ENCODE results near the gene PHLDA1.
"Not testable (repeated sequence)": the region's sequence is repeated elsewhere in the genome, so short reads cannot be mapped to it uniquely, and the experiment has no call there.

Gene PHLDA1

DNA sequence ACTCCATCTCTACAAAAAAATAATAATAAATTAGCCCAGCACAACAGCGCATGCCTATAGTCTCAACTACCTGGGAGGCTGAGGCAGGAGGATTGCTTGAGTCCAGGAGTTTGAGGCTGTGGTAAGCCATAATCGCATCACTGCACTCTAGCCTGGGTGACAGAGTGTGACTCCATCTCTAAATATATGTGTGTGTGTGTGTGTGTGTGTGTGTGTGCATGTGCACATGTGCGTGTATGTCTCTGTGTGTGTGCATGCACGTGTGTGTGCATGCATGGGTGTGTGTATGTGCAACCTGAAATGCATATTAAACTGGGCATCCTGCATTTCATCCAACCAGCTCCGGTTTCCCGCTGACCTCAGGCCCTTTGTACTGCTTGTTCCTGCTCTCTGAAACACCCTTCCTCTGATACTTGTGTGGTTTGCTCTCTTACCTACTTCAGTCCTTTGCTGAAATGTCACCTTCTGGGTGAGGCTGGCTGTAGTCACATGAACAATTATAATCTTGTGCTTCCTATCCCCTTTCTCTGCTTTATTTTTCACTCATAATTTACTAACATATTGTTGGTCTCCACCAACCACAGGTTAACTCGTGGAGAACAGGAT is 46.9 kb downstream of the PHLDA1 start:
- DNase-seq: no peak

DNA sequence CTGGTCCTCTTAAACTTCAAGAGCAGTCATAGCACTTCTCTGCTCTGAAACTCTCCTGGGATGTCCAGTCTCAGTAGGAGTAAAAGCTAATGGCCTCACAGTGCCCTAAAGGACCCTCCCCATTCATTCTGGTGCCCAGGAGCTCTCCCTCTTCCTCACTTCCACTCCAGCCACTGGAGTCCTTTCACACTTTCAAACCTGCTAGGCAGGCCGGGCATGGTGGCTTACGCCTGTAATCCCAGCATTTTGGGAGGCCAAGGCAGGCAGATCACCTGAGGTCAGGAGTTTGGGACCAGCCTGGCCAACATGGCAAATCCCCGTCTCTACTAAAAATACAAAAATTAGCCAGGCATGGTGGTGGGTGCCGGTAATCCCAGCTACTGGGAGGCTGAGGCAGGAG is 47.7 kb downstream of the PHLDA1 start:
- not testable (repeated sequence) for DNase-seq

DNA sequence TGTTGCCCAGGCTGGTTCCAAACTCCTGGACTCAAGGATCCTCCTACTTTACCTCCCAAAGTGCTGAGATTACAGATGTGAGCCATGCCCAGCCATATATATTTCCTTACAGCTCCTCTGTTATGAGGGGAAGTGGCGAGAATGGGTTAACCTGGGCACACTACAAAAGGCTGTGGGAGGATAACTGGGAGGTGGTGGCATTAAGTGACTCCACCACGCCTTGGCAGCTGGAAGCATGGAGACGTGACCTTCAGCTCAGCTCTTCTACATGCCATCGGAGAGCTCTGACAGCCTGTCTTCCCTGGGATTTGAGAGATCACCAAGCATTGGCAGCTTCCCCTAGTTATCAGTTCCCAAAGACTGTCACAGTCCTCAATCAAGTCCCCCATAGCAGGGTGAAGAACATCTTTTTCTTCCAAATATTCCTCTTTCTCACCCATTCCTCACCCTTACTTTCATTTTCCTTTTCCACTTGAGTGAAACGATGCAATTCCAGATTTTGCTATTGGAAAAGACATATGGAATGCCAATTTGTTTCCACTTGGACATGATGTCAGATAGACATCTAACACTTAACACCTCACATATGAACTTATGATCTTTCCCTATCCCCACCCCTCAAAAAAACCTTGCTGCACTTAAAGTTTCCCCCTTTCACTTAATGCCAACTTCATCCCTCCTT is 48.5 kb downstream of the PHLDA1 start:
- DNase-seq: no peak

DNA sequence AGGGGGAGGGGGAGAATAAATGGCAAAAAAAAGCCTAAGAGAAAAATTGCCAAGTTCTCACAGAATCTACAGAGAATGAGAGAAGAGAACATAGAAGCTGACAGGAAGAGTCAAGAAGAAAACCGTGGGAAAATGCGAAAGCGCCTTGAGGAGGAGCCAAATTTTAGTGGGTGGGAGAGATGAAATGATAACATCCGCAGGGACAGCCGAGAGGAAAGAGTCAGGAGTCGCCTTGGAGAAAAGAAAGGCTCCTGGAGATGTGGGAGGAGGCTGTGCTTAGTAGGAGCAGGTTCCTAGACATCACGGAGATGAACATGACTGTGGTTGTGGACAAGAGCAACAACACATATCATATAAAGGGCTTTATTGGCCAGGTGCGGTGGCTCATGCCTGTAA is 49.4 kb downstream of the PHLDA1 start:
- no peak for DNase-seq

DNA sequence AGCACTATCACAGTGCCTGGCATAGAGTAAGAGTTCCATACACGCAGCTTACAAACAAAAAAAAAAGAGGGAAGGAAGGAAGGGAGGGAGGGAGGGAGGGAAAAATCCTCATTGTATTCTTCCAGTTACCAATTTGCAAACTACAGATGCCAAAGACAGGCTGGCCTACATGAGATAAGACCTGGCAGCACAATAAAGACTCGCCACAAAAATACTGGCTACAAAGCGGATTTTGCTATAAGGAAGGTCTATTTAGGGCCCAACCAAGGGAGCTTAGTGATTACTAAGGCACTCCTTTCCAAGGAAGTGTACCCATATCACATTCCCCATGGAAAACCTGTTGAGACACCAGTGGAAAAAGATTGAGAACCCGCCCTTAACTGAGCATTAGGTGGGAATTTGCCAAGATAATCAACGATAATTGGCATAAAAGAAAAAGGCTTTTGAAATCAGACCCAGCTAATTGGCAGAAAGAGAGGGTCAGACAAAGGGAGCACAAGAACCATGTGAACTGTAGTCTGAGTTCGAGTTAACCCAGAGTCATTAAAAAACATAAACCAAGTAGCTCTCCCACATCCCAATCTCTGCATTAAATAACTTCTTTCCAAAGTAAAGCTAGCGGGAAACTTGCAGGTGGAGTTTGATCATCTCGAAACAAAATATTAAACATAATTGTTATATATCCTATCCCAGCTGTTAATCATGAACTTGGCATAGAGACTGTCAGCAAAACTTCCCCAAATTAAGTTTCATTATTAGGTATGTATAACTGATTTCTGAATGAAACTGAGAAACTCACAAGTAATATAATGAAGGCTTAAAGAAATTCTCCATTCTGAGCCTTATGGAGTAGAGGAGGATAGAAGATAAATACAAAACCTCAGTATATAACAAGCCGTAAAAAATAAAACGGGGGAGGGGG is 50.1 kb downstream of the PHLDA1 start:
- DNase-seq: no peak

DNA sequence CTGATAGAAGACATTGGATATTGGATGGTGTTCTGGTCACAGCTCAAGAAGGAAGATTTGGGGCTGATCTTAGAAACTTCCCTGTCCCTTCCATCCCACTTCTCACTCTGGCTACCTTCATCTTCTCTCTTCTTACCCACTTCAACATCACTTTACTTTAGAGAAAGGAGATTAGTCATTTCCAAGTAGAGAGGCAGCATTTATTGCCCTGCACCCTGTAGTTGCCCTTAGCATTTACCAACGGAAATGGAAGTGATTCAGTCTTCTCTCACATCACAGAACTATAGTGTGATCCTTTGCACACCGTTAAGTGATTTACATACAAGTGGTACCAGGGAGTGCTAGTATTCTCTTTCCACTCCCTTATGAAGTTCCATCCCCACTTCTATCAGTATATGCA is 52.4 kb downstream of the PHLDA1 start:
- no peak for DNase-seq

DNA sequence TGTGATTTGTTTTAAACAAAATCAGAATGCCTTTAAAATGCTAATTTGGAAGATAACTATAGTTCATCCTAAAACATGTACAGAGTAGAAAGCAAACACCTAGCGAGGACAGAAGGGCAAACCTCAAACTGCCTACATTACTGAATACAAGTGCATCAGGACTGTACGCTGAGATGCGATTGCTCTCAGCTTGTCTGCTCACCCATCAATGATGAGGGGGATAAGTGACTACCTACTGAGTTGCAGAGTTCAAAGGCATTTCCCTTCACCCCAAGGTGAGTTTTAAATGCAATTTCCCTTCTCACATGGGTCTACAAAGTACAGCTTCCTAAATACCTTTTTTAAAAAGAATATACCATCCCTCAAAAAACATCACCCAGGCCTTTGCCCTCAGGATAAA is 52.9 kb downstream of the PHLDA1 start:
- DNase-seq: no peak

DNA sequence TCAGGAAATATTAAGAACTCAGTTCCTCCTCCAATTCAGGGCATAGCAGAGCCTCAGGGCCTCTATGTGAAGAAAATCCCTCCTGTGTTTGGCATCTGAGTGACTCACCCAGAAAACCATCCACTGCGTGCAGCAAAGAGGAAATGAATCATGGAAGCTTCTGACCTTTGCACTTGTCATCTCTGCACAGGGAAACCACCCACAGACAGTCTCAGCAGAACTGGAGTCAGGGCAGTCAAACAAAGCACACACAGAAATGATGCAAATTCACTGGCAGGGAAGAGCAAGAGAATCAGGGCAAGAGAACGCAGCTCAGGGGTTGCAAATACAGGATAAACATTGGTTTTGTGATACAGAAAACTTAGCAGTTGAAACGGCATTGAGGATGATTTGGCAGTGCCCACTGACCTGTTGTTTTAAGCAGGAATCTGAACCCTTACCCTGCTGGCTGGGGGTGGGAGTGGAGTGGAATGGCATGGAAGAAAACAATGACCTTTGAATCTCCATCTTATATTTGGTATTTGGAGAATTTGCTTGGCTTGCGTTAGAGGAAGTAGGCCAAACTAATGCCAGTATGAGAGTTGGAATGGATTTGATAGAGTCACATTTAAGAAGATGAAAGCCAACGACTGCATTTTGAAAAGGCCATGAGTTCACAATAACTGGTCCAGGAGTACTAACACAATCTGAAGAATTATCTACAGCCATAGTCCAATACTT is 53.5 kb downstream of the PHLDA1 start:
- peak; percentile 94 for DNase-seq

DNA sequence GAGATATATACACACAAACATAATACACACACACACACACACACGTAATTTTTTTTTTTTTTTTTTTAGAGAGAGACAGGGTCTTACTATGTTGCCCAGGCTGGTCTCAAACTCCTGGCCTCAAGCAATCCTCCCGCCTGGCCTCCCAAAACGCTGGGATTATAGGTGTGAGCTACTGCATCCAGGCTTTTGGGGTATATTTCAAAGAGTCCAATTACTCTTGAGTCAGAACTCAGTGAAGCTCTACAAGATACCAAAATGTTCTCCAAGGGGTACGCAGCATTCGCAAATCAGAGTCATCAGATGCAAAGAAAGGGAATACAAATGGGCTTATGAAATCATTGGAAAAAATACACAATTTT is 54.0 kb downstream of the PHLDA1 start:
- no peak for DNase-seq

DNA sequence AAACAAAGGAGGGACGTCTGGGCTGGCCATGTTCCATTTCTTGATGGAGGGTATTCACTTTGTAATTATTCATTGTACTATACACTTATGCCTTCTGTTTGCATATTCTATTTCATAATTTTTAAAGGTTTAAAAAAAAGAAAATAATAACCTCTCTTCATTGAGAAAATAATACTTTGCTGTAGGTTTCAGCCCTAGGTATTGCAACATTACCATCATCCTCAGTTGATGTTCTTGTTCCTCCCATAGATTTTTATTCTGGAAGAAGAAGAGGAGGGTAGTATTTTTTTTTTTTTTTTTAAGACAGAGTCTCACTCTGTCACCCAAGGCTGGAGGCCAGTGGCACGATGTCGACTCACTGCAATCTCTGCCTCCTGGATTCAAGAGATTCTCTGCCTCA is 54.7 kb downstream of the PHLDA1 start:
- no peak for DNase-seq

DNA sequence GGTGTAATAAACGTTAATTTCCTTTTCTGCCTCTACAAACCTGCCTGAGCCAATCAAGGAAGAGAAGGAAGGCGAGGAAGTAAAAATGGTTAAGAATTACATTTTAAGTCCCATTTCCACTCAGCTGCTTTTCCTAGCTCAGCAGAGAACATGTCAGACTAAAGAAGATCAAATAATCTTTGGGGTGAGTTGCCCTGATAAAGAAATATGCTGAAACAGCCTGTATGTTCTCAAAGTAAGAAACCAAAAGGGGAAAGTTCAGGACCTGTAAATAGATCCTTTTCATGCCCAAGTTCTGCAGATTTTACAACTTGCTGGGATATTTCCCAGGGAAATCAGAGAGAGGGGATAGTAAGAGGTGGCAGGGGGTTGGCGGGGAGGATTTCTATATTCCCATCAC is 55.5 kb downstream of the PHLDA1 start:
- no peak for DNase-seq

DNA sequence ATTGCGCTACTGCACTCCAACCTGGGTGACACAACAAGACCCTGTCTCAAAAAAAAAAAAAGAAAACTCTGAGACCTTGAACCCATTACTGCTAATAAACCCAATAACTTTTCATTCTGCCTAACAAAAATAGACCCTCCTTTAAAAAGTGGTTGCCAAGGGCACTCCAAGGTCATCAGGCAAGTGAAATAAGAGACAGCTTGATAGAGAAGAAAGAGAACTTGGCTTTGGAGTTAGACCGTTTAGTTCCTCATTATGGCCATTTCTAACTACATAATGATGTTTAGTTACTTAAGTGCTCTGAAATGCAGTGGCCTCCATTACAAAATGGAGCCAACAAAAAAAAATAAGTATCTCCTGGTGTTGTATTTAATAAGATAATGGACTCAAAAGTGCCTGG is 55.9 kb downstream of the PHLDA1 start:
- DNase-seq: no peak
